GM18526 (cell line): Measurements from ENCODE around the gene PDCD6IP.

ENCODE experiments used
- POLR2A ChIP-seq: IDR thresholded peaks from 3 replicates; pipeline ENCODE4 v1.6.1; 2011; ENCODE audit not compliant: insufficient read length; ENCODE audit errors: extremely low read depth

Gene PDCD6IP

GRCh38 chr3:33826688-33827087 is 28.3 kb downstream of the PDCD6IP start:
- TF ChIP-seq POLR2A = no peak

- no peak for TF ChIP-seq POLR2A
These were observed 31.3 kb downstream of the PDCD6IP start for GRCh38 chr3:33829720-33830119.

- TF ChIP-seq POLR2A = no peak
These were observed 32.6 kb downstream of the PDCD6IP start for GRCh38 chr3:33831053-33831452.

GRCh38 chr3:33833408-33834095 is 35.1 kb downstream of the PDCD6IP start:
- TF ChIP-seq POLR2A = no peak

GRCh38 chr3:33834096-33834453 is 35.6 kb downstream of the PDCD6IP start:
- TF ChIP-seq POLR2A = no peak

- no peak for TF ChIP-seq POLR2A
These were observed 40.9 kb downstream of the PDCD6IP start for GRCh38 chr3:33839283-33839682.

GRCh38 chr3:33840179-33840578 is 41.7 kb downstream of the PDCD6IP start:
- TF ChIP-seq POLR2A = no peak

GRCh38 chr3:33848624-33849347 is 50.4 kb downstream of the PDCD6IP start:
- no peak for TF ChIP-seq POLR2A

- no peak for TF ChIP-seq POLR2A
These were observed 57.6 kb downstream of the PDCD6IP start for GRCh38 chr3:33855884-33856546.

GRCh38 chr3:33858131-33858530 is 59.7 kb downstream of the PDCD6IP start:
- TF ChIP-seq POLR2A = no peak

GRCh38 chr3:33860373-33861050 is 62.1 kb downstream of the PDCD6IP start:
- TF ChIP-seq POLR2A = no peak

GRCh38 chr3:33865133-33865532 is 66.7 kb downstream of the PDCD6IP start:
- TF ChIP-seq POLR2A = no peak

- no peak for TF ChIP-seq POLR2A
These were observed 69.9 kb downstream of the PDCD6IP start for GRCh38 chr3:33868309-33868708.

GRCh38 chr3:33869977-33870376 is 71.5 kb downstream of the PDCD6IP start:
- no peak for TF ChIP-seq POLR2A

GRCh38 chr3:33874815-33875214 is 76.4 kb downstream of the PDCD6IP start:
- no peak for TF ChIP-seq POLR2A

GRCh38 chr3:33875680-33876079 is 77.2 kb downstream of the PDCD6IP start:
- no peak for TF ChIP-seq POLR2A
